Measurements from ENCODE around the gene NRP1.

Gene NRP1

GRCh38 chr10:33252794-33253203 is 81.7 kb downstream of the NRP1 start:
- no peak for DNase-seq

GRCh38 chr10:33252324-33252723 is 82.1 kb downstream of the NRP1 start:
- no peaks in the 10 kb centered on the region for H3K9me2 ChIP-seq (replicated peaks; ENCODE audit: insufficient read depth, low read length)
- TF ChIP-seq EZH2 (optimal IDR thresholded peaks at IDR 0.05; ENCODE audit: low read depth, low read length) (no peak), CTCF (IDR thresholded peaks at IDR 0.05; ENCODE audit: low read length) (no peak), EZH2phosphoT487 (IDR thresholded peaks at IDR 0.05; ENCODE audit: low read length) (no peak)
- H3K4me2 ChIP-seq (ENCODE audit: low read depth, low read length): no peak overlapping the region
- no peak overlapping the region for H2AFZ ChIP-seq (ENCODE audit: low read length)
- no peaks in the 10 kb centered on the region for H4K20me1 ChIP-seq (ENCODE audit: insufficient read depth, low read length)
- no peak overlapping the region for H3K9ac ChIP-seq (ENCODE audit: low read length)
- no peaks in the 10 kb centered on the region for H3K27me3 ChIP-seq (replicated peaks; ENCODE audit: insufficient read depth, low read length)
- no peak overlapping the region for H3K27ac ChIP-seq (ENCODE audit: low read length)
- DNase-seq: no peak
- H3K9me3 ChIP-seq (replicated peaks; ENCODE audit: insufficient read depth, low read length): no peaks in the 10 kb centered on the region
- H3K79me2 ChIP-seq (ENCODE audit: low read length): no peaks in the 10 kb centered on the region
- H3K36me3 ChIP-seq (replicated peaks; ENCODE audit: insufficient read depth, low read length): no peaks in the 10 kb centered on the region
- H3K4me1 ChIP-seq (ENCODE audit: low read length): no peaks in the 10 kb centered on the region
- H3F3A ChIP-seq (ENCODE audit: insufficient read depth, low read length): no peaks in the 10 kb centered on the region
- H3K4me3 ChIP-seq (ENCODE audit: low read length): no peak overlapping the region

More at GRCh38 chr10:33252794-33253203, 81.7 kb downstream of the NRP1 start:
- TF ChIP-seq CTCF (IDR thresholded peaks at IDR 0.05; ENCODE audit: low read length) (no peak), EZH2phosphoT487 (IDR thresholded peaks at IDR 0.05; ENCODE audit: low read length) (no peak), EZH2 (optimal IDR thresholded peaks at IDR 0.05; ENCODE audit: low read depth, low read length) (no peak)
- Histone ChIP-seq H4K20me1 (ENCODE audit: insufficient read depth, low read length) (no peaks in the 10 kb centered on the region), H3K27me3 (replicated peaks; ENCODE audit: insufficient read depth, low read length) (no peaks in the 10 kb centered on the region), H3K79me2 (ENCODE audit: low read length) (no peaks in the 10 kb centered on the region), H2AFZ (ENCODE audit: low read length) (no peak overlapping the region), H3K4me3 (ENCODE audit: low read length) (no peak overlapping the region), H3K9me3 (replicated peaks; ENCODE audit: insufficient read depth, low read length) (no peaks in the 10 kb centered on the region), H3K4me2 (ENCODE audit: low read depth, low read length) (no peak overlapping the region), H3K4me1 (ENCODE audit: low read length) (no peaks in the 10 kb centered on the region), H3K9ac (ENCODE audit: low read length) (no peak overlapping the region), H3K27ac (ENCODE audit: low read length) (no peak overlapping the region), H3K9me2 (replicated peaks; ENCODE audit: insufficient read depth, low read length) (no peaks in the 10 kb centered on the region), H3F3A (ENCODE audit: insufficient read depth, low read length) (no peaks in the 10 kb centered on the region), H3K36me3 (replicated peaks; ENCODE audit: insufficient read depth, low read length) (no peaks in the 10 kb centered on the region)

- no peaks in the 10 kb centered on the region for H4K20me1 ChIP-seq (ENCODE audit: insufficient read depth, low read length)
- no peak overlapping the region for H3K4me3 ChIP-seq (ENCODE audit: low read length)
- H2AFZ ChIP-seq (ENCODE audit: low read length): no peak overlapping the region
- H3K79me2 ChIP-seq (ENCODE audit: low read length): no peaks in the 10 kb centered on the region
- TF ChIP-seq EZH2phosphoT487 (IDR thresholded peaks at IDR 0.05; ENCODE audit: low read length): no peak
- TF ChIP-seq EZH2 (optimal IDR thresholded peaks at IDR 0.05; ENCODE audit: low read depth, low read length): no peak
- no peak for TF ChIP-seq CTCF (IDR thresholded peaks at IDR 0.05; ENCODE audit: low read length)
- H3K4me2 ChIP-seq (ENCODE audit: low read depth, low read length): no peak overlapping the region
- no peaks in the 10 kb centered on the region for H3K4me1 ChIP-seq (ENCODE audit: low read length)
- H3K27ac ChIP-seq (ENCODE audit: low read length): no peak overlapping the region
- H3K9me3 ChIP-seq (replicated peaks; ENCODE audit: insufficient read depth, low read length): no peaks in the 10 kb centered on the region
- H3K9ac ChIP-seq (ENCODE audit: low read length): no peak overlapping the region
- H3F3A ChIP-seq (ENCODE audit: insufficient read depth, low read length): no peaks in the 10 kb centered on the region
- H3K36me3 ChIP-seq (replicated peaks; ENCODE audit: insufficient read depth, low read length): no peaks in the 10 kb centered on the region
- DNase-seq: no peak
- H3K9me2 ChIP-seq (replicated peaks; ENCODE audit: insufficient read depth, low read length): no peaks in the 10 kb centered on the region
- no peaks in the 10 kb centered on the region for H3K27me3 ChIP-seq (replicated peaks; ENCODE audit: insufficient read depth, low read length)
Observed at GRCh38 chr10:33249659-33250345, 84.7 kb downstream of the NRP1 start.
